Astrocyte of the spinal cord (primary cell): ENCODE measurements around the gene OR12D2.
"Not testable (repeated sequence)": the region's sequence is repeated elsewhere in the genome, so short reads cannot be mapped to it uniquely, and the experiment has no call there.

ENCODE experiments used
- DNase-seq: peaks from one replicate; pipeline ENCODE4 v3.0.0; 2011; ENCODE audit warnings: low read depth, low spot score
- H3K4me3 ChIP-seq: 2 replicates; pipeline ENCODE4 v1.5.1; 2011; ENCODE audit warnings: low read depth, mild to moderate bottlenecking, low read length, moderate library complexity
- CTCF ChIP-seq: IDR thresholded peaks from 2 replicates; pipeline ENCODE4 v1.5.1; 2012; ENCODE audit warnings: low read depth, mild to moderate bottlenecking, low read length, inconsistent platforms
- in situ Hi-C: cut with HindIII; loops from 2 replicates; pipeline ENCODE4 v1.10.0; 2017; ENCODE audit warnings: low sequenced_read_pairs

The OR12D2 gene

GRCh38 chr6:29425075-29425474 lies 29.6 kb downstream of the OR12D2 start:
- in situ Hi-C loops: no loop called here
- H3K4me3 ChIP-seq: no peak overlapping the region
- no peak for TF ChIP-seq CTCF

GRCh38 chr6:29426654-29427053 lies 31.2 kb downstream of the OR12D2 start:
- H3K4me3 ChIP-seq: no peak overlapping the region
- no peak for TF ChIP-seq CTCF
- in situ Hi-C loops: no loop called here
- DNase-seq: no peak

More at GRCh38 chr6:29425075-29425474, 29.6 kb downstream of the OR12D2 start:
- no peak for DNase-seq

GRCh38 chr6:29436730-29437129 lies 41.3 kb downstream of the OR12D2 start:
- DNase-seq, H3K4me3 ChIP-seq, in situ Hi-C loops: not testable (repeated sequence)

- TF ChIP-seq CTCF: no peak
- DNase-seq: no peak
- no peak within 1 kb of the TSS for H3K4me3 ChIP-seq
- in situ Hi-C loops: no loop called here
Observed at GRCh38 chr6:29439006-29439405, 43.6 kb downstream of the OR12D2 start, which contains the start of gene OR10C1. OR10C1 (plus strand) TSS chr6:29439306; CDS start chr6:29440016, 710 bp downstream.

GRCh38 chr6:29442719-29443118 lies 47.3 kb downstream of the OR12D2 start:
- DNase-seq: no peak
- in situ Hi-C loops: no loop called here
- TF ChIP-seq CTCF: no peak
- H3K4me3 ChIP-seq: no peak overlapping the region

GRCh38 chr6:29444031-29444430 lies 48.6 kb downstream of the OR12D2 start:
- in situ Hi-C loops, DNase-seq, H3K4me3 ChIP-seq: not testable (repeated sequence)
